DOHH2 (cell line): ENCODE results near the gene MTNR1B.

Source experiments
- H3F3A ChIP-seq: fragments of 200-600 bp; sonication (generic), shearing (Covaris generic); 2 replicates; pipeline ENCODE4 v1.6.0; 2016; ENCODE audit warnings: antibody characterized with exemption, mild to moderate bottlenecking; ENCODE audit not compliant: control insufficient read depth, insufficient read depth
- H3K27ac ChIP-seq: fragments of 200-600 bp; sonication (generic); 2 replicates; pipeline ENCODE4 v1.5.1; 2014; ENCODE audit warnings: low read depth, mild to moderate bottlenecking, low read length, moderate library complexity
- H3K27me3 ChIP-seq: fragments of 200-600 bp; sonication (generic); 2 replicates; pipeline ENCODE4 v1.6.1; 2014; ENCODE audit warnings: mild to moderate bottlenecking, low read length, mixed read lengths; ENCODE audit not compliant: control insufficient read depth
- H3K36me3 ChIP-seq: fragments of 200-600 bp; sonication (generic); 2 replicates; pipeline ENCODE4 v1.6.1; 2014; ENCODE audit warnings: mild to moderate bottlenecking, low read length, moderate library complexity, mixed read lengths; ENCODE audit not compliant: control insufficient read depth
- H3K4me1 ChIP-seq: fragments of 200-600 bp; sonication (generic); 2 replicates; pipeline ENCODE4 v1.6.1; 2014; ENCODE audit warnings: mild to moderate bottlenecking, low read length, mixed read lengths; ENCODE audit not compliant: control insufficient read depth
- H3K4me2 ChIP-seq: fragments of 200-600 bp; sonication (generic); 2 replicates; pipeline ENCODE4 v1.6.0; 2014; ENCODE audit warnings: mild to moderate bottlenecking, low read length, moderate library complexity
- H3K4me3 ChIP-seq: fragments of 200-600 bp; sonication (generic); 2 replicates; pipeline ENCODE4 v1.5.1; 2014; ENCODE audit warnings: mild to moderate bottlenecking, low read length, mixed read lengths
- H3K79me2 ChIP-seq: fragments of 200-600 bp; sonication (generic); 2 replicates; pipeline ENCODE4 v1.6.1; 2014; ENCODE audit warnings: mild to moderate bottlenecking, low read length, mixed read lengths; ENCODE audit not compliant: control insufficient read depth
- H3K9me2 ChIP-seq: fragments of 200-600 bp; sonication (generic); replicated peaks from 2 replicates; pipeline ENCODE4 v1.6.1; 2014; ENCODE audit warnings: mild to moderate bottlenecking, low read length, mixed read lengths; ENCODE audit not compliant: control insufficient read depth
- H3K9me3 ChIP-seq: fragments of 200-600 bp; sonication (generic); 2 replicates; pipeline ENCODE4 v1.6.1; 2014; ENCODE audit warnings: antibody characterized with exemption, low read length, mixed read lengths; ENCODE audit not compliant: control insufficient read depth, insufficient read depth
- H4K20me1 ChIP-seq: fragments of 200-600 bp; sonication (generic); 2 replicates; pipeline ENCODE4 v1.6.0; 2014; ENCODE audit warnings: low read depth, mild to moderate bottlenecking, antibody characterized with exemption, low read length, moderate library complexity; ENCODE audit not compliant: control insufficient read depth, insufficient read depth
- EZH2phosphoT487 ChIP-seq: fragments of 200-600 bp; sonication (generic); IDR thresholded peaks from 2 replicates; pipeline ENCODE4 v1.6.1; 2017; ENCODE audit warnings: borderline replicate concordance, mild to moderate bottlenecking, antibody characterized with exemption, low read length, moderate library complexity, mixed read lengths
- TF ChIP-seq, protein P1 (sequence below): fragments of 200-600 bp; sonication (generic); IDR thresholded peaks from one replicate; pipeline ENCODE4 v1.5.1; 2014; ENCODE audit warnings: antibody characterized with exemption, mild to moderate bottlenecking, low read depth, low read length; ENCODE audit not compliant: poor library complexity, severe bottlenecking

MTNR1B gene

DNA sequence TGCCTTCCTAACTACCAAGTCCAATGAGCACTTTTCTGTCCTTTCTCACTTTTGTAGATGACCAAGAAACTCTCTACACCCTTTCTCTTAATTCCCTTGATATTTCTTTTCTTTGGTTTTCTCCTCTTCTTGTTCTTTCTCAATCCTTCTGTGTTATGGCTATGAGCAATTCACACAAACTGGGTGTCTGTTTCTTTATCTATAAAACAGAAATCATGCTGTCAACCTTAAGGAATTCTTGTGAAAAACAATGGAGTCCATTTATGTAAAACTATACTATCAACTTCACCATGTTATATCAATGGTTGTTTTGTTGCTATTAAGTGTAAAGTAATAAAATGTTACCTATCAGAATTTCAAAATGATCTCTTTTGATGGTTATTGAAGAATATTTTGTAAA lies 7.2 kb downstream of the MTNR1B start:
- Histone ChIP-seq H3K9me2 (no peaks in the 10 kb centered on the region), H3K36me3 (no peaks in the 10 kb centered on the region), H3K27me3 (no peaks in the 10 kb centered on the region), H3F3A (no peaks in the 10 kb centered on the region), H4K20me1 (no peaks in the 10 kb centered on the region), H3K9me3 (peaks cover 2% of the 10 kb centered on the region; the same call in 1 of the 2 replicates), H3K79me2 (no peaks in the 10 kb centered on the region), H3K27ac (no peak overlapping the region), H3K4me2 (no peak overlapping the region), H3K4me1 (no peaks in the 10 kb centered on the region), H3K4me3 (no peak overlapping the region)
- TF ChIP-seq EZH2phosphoT487 = no peak
- TF ChIP-seq, protein P1, sequence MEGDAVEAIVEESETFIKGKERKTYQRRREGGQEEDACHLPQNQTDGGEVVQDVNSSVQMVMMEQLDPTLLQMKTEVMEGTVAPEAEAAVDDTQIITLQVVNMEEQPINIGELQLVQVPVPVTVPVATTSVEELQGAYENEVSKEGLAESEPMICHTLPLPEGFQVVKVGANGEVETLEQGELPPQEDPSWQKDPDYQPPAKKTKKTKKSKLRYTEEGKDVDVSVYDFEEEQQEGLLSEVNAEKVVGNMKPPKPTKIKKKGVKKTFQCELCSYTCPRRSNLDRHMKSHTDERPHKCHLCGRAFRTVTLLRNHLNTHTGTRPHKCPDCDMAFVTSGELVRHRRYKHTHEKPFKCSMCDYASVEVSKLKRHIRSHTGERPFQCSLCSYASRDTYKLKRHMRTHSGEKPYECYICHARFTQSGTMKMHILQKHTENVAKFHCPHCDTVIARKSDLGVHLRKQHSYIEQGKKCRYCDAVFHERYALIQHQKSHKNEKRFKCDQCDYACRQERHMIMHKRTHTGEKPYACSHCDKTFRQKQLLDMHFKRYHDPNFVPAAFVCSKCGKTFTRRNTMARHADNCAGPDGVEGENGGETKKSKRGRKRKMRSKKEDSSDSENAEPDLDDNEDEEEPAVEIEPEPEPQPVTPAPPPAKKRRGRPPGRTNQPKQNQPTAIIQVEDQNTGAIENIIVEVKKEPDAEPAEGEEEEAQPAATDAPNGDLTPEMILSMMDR = no peak

DNA sequence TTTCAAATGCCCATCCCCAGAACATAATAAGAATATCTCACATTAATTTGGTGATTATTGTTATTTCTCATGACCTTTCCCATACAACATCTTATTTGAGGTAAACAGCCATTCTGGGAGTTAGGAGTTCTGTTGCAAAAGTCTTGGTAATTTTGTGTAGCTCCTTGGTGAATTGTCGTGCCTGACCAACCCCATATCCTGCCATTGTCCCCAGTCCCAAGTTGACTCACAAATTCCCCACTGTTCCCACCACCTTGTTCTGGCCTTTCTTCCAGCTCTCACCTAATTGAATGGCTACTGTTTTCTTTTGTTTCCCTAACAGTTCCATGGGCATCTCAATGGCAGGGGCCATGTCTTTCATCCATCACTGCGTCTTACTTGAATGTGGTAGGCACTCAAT lies 8.0 kb downstream of the MTNR1B start:
- H3K4me1 ChIP-seq = no peaks in the 10 kb centered on the region
- no peak for TF ChIP-seq EZH2phosphoT487
- H3F3A ChIP-seq = no peaks in the 10 kb centered on the region
- no peaks in the 10 kb centered on the region for H4K20me1 ChIP-seq
- no peaks in the 10 kb centered on the region for H3K27me3 ChIP-seq
- H3K79me2 ChIP-seq = no peaks in the 10 kb centered on the region
- no peaks in the 10 kb centered on the region for H3K9me2 ChIP-seq
- H3K36me3 ChIP-seq = no peaks in the 10 kb centered on the region
- peaks cover 6% of the 10 kb centered on the region; the same call in 1 of the 2 replicates for H3K9me3 ChIP-seq
- no peak overlapping the region for H3K4me2 ChIP-seq
- H3K4me3 ChIP-seq = no peak overlapping the region
- no peak overlapping the region for H3K27ac ChIP-seq

DNA sequence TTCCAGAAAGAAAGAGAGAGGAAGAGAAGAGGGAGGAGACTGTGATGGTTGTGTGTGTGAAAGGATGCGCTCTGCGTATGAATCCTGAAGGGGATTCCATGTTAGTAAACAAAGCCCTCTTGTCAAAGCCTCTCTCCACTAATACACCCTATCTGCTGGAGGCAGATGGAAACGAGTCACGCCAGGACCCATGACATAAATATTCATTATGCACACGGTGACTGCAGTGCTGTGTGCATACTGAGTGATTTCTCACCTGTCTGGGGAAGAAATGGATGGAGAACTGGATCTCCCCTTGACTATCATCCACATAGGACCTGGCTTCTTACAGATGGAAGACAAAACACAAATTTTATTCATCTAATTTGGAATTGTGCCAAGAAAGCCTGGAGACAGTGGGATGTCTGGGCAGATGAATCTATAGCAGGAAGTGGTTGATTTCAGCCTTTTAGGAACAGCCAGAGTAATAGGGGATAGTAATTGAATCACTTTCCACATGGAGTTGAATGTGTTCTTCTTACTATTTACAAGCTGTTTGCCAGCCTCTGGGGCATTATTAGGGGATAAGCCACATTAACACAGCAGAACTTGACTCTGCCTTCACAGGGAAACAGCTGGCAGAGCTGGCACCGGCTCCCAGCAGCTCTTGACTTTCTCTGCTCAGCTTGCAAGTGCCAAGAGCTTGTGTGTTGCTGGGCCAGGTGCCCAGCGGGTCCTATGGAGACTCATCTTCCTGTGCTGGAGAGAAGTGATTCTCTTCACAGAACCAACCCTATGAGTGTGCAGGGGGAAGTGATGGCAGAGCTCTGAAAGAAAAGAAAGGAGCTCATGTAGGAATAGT lies 9.0 kb downstream of the MTNR1B start:
- Histone ChIP-seq H3K9me2 (no peaks in the 10 kb centered on the region), H3K4me3 (no peak overlapping the region), H4K20me1 (no peaks in the 10 kb centered on the region), H3K4me1 (no peaks in the 10 kb centered on the region), H3K36me3 (no peaks in the 10 kb centered on the region), H3K4me2 (no peak overlapping the region), H3K27me3 (no peaks in the 10 kb centered on the region), H3K27ac (no peak overlapping the region), H3K9me3 (peaks cover 6% of the 10 kb centered on the region; the same call in 1 of the 2 replicates), H3K79me2 (no peaks in the 10 kb centered on the region), H3F3A (no peaks in the 10 kb centered on the region)
- TF ChIP-seq, protein P1 = no peak
- TF ChIP-seq EZH2phosphoT487 = no peak

DNA sequence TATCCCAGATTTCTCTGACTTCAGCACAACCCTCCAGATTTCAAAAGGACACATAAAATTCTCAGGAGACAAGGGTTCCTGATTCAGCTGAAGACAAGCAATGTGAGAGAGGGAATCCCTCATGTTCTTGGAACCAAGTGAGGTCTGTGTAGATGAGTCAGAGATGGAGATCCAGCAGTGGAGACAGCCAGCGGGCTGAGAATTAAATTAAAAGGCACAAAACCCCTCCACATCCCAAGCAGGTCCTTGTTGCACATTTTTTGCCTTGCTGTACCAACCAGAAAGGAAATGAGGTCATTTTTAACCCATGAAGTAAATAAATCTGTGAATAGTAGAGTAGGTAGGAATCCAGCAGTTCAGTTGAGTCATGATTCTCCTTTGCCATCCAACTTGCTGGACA lies 9.7 kb downstream of the MTNR1B start:
- no peaks in the 10 kb centered on the region for H3F3A ChIP-seq

More for the DNA sequence above, 9.7 kb downstream of the MTNR1B start:
- TF ChIP-seq, protein P1 = no peak
- no peak for TF ChIP-seq EZH2phosphoT487
- no peaks in the 10 kb centered on the region for H3K36me3 ChIP-seq
- H4K20me1 ChIP-seq = no peaks in the 10 kb centered on the region
- no peaks in the 10 kb centered on the region for H3K4me1 ChIP-seq
- no peaks in the 10 kb centered on the region for H3K9me2 ChIP-seq
- H3K4me2 ChIP-seq = no peak overlapping the region
- no peak overlapping the region for H3K27ac ChIP-seq
- H3K27me3 ChIP-seq = no peaks in the 10 kb centered on the region
- peaks cover 6% of the 10 kb centered on the region; the same call in 1 of the 2 replicates for H3K9me3 ChIP-seq
- H3K79me2 ChIP-seq = no peaks in the 10 kb centered on the region
- H3K4me3 ChIP-seq = no peak overlapping the region
